GM21423 (cell line): ENCODE results near the gene PUM2.

Experiments
- ATAC-seq: cut with Tn5 transposase; IDR thresholded peaks from one replicate; pipeline ENCODE4 v1.9.1; 2021; ENCODE audit warnings: mild to moderate bottlenecking, moderate library complexity; ENCODE audit not compliant: unreplicated experiment

Gene PUM2

GRCh38 chr2:20346565-20347381 lies 3.9 kb downstream of the PUM2 start:
- ATAC-seq = no peak

GRCh38 chr2:20343128-20343527 lies 7.5 kb downstream of the PUM2 start:
- ATAC-seq = no peak

- ATAC-seq = no peak
Measured at GRCh38 chr2:20339012-20339411, 11.6 kb downstream of the PUM2 start.

GRCh38 chr2:20334605-20335203 lies 15.9 kb downstream of the PUM2 start:
- ATAC-seq = no peak

GRCh38 chr2:20333738-20334137 lies 16.9 kb downstream of the PUM2 start:
- peak; percentile 61 for ATAC-seq

GRCh38 chr2:20330192-20330591 lies 20.5 kb downstream of the PUM2 start:
- ATAC-seq = no peak

- ATAC-seq = no peak
Measured at GRCh38 chr2:20327370-20327769, 23.3 kb downstream of the PUM2 start.

- no peak for ATAC-seq
Measured at GRCh38 chr2:20326163-20326780, 24.4 kb downstream of the PUM2 start.

GRCh38 chr2:20322527-20323300 lies 27.9 kb downstream of the PUM2 start:
- no peak for ATAC-seq

- no peak for ATAC-seq
Measured at GRCh38 chr2:20317690-20318089, 33.0 kb downstream of the PUM2 start.

GRCh38 chr2:20317197-20317596 lies 33.4 kb downstream of the PUM2 start:
- no peak for ATAC-seq

- ATAC-seq = no peak
Measured at GRCh38 chr2:20314562-20315501, 35.8 kb downstream of the PUM2 start.

GRCh38 chr2:20313659-20314058 lies 37.0 kb downstream of the PUM2 start:
- ATAC-seq = no peak

- ATAC-seq = no peak
Measured at GRCh38 chr2:20309001-20309400, 41.6 kb downstream of the PUM2 start.

- no peak for ATAC-seq
Measured at GRCh38 chr2:20307311-20307710, 43.3 kb downstream of the PUM2 start.

- no peak for ATAC-seq
Measured at GRCh38 chr2:20304411-20304810, 46.2 kb downstream of the PUM2 start.

- no peak for ATAC-seq
Measured at GRCh38 chr2:20303966-20304365, 46.7 kb downstream of the PUM2 start.

- ATAC-seq = no peak
Measured at GRCh38 chr2:20302019-20302418, 48.6 kb downstream of the PUM2 start.

GRCh38 chr2:20300656-20301055 lies 50.0 kb downstream of the PUM2 start:
- no peak for ATAC-seq

- no peak for ATAC-seq
Measured at GRCh38 chr2:20299113-20299512, 51.5 kb downstream of the PUM2 start.
